CD14-positive monocyte (primary cell): Measurements from ENCODE around the gene OXSR1. TPM values are rescaled to one million over a fixed set of nuclear protein-coding genes. Genes with fewer than 3 reads are reported as not detected.
A peak's percentile ranks its signal among the peaks of the same experiment; 100 is the strongest.

Source experiments
- DNase-seq, 3 donors: peaks; one replicate each; pipeline ENCODE4 v3.0.0-alpha.2; 2011 to 2022
- H2AFZ ChIP-seq: 2 replicates; pipeline ENCODE4 v1.6.0; 2012; ENCODE audit warnings: mild to moderate bottlenecking, low read depth, low read length, inconsistent platforms; ENCODE audit not compliant: insufficient read depth, poor library complexity, severe bottlenecking
- H3K27ac ChIP-seq, 2 donors: 1 replicate in 1 of 2; 2 replicates in 1 of 2; pipeline ENCODE4 v1.5.1; 2012 to 2013; ENCODE audit warnings: low read length in 2 of 2, control low read depth in 1 of 2, inconsistent platforms in 1 of 2, low read depth in 1 of 2, mild to moderate bottlenecking in 1 of 2
- H3K27me3 ChIP-seq, 2 donors: one replicate each; pipeline versions ENCODE4 v1.6.0 to v1.6.1; 2011 to 2013; ENCODE audit warnings: low read length in 2 of 2; ENCODE audit not compliant: control insufficient read depth in 2 of 2, insufficient read depth in 2 of 2
- H3K36me3 ChIP-seq, 2 donors: replicated peaks in 1 of 2; 1 replicate in 1 of 2; 2 replicates in 1 of 2; pipeline versions ENCODE4 v1.5.1 to v1.6.1; 2012 to 2013; ENCODE audit warnings: low read length in 2 of 2, control low read depth in 1 of 2, inconsistent platforms in 1 of 2, mild to moderate bottlenecking in 1 of 2; ENCODE audit not compliant: insufficient read depth in 2 of 2, control insufficient read depth in 1 of 2
- H3K4me1 ChIP-seq, 2 donors: 1 replicate in 1 of 2; 2 replicates in 1 of 2; pipeline versions ENCODE4 v1.5.1 to v1.6.1; 2012 to 2013; ENCODE audit warnings: low read length in 2 of 2, control low read depth in 1 of 2, inconsistent platforms in 1 of 2, mild to moderate bottlenecking in 1 of 2, moderate library complexity in 1 of 2; ENCODE audit not compliant: insufficient read depth in 2 of 2, control insufficient read depth in 1 of 2
- H3K4me2 ChIP-seq: replicated peaks from 2 replicates; pipeline ENCODE3; 2012; ENCODE audit warnings: low read length, moderate library complexity, mild to moderate bottlenecking; ENCODE audit not compliant: poor library complexity, severe bottlenecking; ENCODE audit errors: extremely low read depth
- H3K4me3 ChIP-seq, 3 experiments: fragments of 200-600 bp in 1 of 3; sonication (generic) in 1 of 3; replicated peaks in 1 of 3; 1 replicate in 2 of 3; 2 replicates in 1 of 3; pipeline ENCODE4 v1.5.1; 2011 to 2013; ENCODE audit warnings: low read length in 3 of 3, mild to moderate bottlenecking in 3 of 3, control low read depth in 2 of 3, low read depth in 2 of 3, inconsistent platforms in 1 of 3, moderate library complexity in 1 of 3
- H3K79me2 ChIP-seq: 2 replicates; pipeline ENCODE4 v1.6.0; 2012; ENCODE audit warnings: mild to moderate bottlenecking, control low read depth, inconsistent platforms, low read length, moderate library complexity; ENCODE audit not compliant: insufficient read depth
- H3K9ac ChIP-seq: 2 replicates; pipeline ENCODE4 v1.6.0; 2017; ENCODE audit warnings: low read length, mild to moderate bottlenecking; ENCODE audit not compliant: insufficient read depth, poor library complexity, severe bottlenecking
- H3K9me3 ChIP-seq, 2 donors: replicated peaks in 1 of 2; 1 replicate in 1 of 2; 2 replicates in 1 of 2; pipeline versions ENCODE4 v1.5.1 to v1.6.1; 2012 to 2013; ENCODE audit warnings: low read length in 2 of 2, control low read depth in 1 of 2; ENCODE audit not compliant: control insufficient read depth in 1 of 2, insufficient read depth in 1 of 2
- H4K20me1 ChIP-seq: 2 replicates; pipeline ENCODE4 v1.6.0; 2012; ENCODE audit warnings: mild to moderate bottlenecking, low read length, control low read depth, moderate library complexity; ENCODE audit not compliant: insufficient read depth
- H3K27ac Mint-ChIP-seq, 7 donors: one replicate each; pipeline ENCODE4 v1.8.0; 2020; ENCODE audit warnings: mild to moderate bottlenecking in 7 of 7, mixed read lengths in 7 of 7, moderate library complexity in 6 of 7, inconsistent platforms in 2 of 7
- H3K27me3 Mint-ChIP-seq, 3 donors: one replicate each; pipeline ENCODE4 v1.8.0; 2021 to 2022; ENCODE audit warnings: low read depth in 3 of 3, mild to moderate bottlenecking in 3 of 3, mixed read lengths in 3 of 3, moderate library complexity in 3 of 3, inconsistent platforms in 1 of 3
- H3K36me3 Mint-ChIP-seq, 2 donors: one replicate each; pipeline ENCODE4 v1.8.0; 2020; ENCODE audit warnings: mixed read lengths in 2 of 2, inconsistent platforms in 1 of 2, mild to moderate bottlenecking in 1 of 2
- H3K4me1 Mint-ChIP-seq: one replicate; pipeline ENCODE4 v1.8.0; 2020; ENCODE audit warnings: mild to moderate bottlenecking, mixed read lengths
- H3K4me3 Mint-ChIP-seq, 2 donors: one replicate each; pipeline ENCODE4 v1.8.0; 2020; ENCODE audit warnings: mild to moderate bottlenecking in 2 of 2, mixed read lengths in 2 of 2, moderate library complexity in 1 of 2
- H3K9me3 Mint-ChIP-seq, 7 donors: one replicate each; pipeline ENCODE4 v1.8.0; 2020 to 2022; ENCODE audit warnings: mixed read lengths in 7 of 7, mild to moderate bottlenecking in 6 of 7, moderate library complexity in 6 of 7, inconsistent platforms in 2 of 7
- CTCF ChIP-seq: fragments of 200-600 bp; IDR thresholded peaks from one replicate; pipeline ENCODE4 v1.8.0; 2022; ENCODE audit warnings: antibody characterized with exemption, mild to moderate bottlenecking
- WGBS: methylation state at CpG from one replicate; pipeline ENCODE4 v1.1.5; 2013; ENCODE audit warnings: missing lambda C conversion rate; ENCODE audit not compliant: insufficient coverage; 5-methylcytosine and 5-hydroxymethylcytosine counted together
- intact Hi-C, 2 donors: fragments of 100-400 bp; cut with micrococcal nuclease; formaldehyde crosslinking; loops; one replicate each; pipeline versions ENCODE4 v1.15.0 to v1.15.1; 2023
- polyA plus RNA-seq, 3 donors: library from polyadenylated mRNA; depleted of rRNA in 1 of 3; unstranded in 2 of 3; stranded (reverse) in 1 of 3; fragments of 300-500 nt in 2 of 3; fragments of >200 nt in 1 of 3; fragmentation: Illumina TruSeq in 2 of 3; gene quantifications; 1 replicate in 2 of 3; 2 replicates in 1 of 3; pipeline ENCODE4 v1.2.3, GENCODE V29; 2012 to 2021

The OXSR1 gene
- polyA plus RNA-seq, 3 donors, result 9.4 to 20.3 (median 12.3) TPM

GRCh38 chr3:38278841-38279240 lies 113.5 kb downstream of the OXSR1 start:
- Histone ChIP-seq H3K27ac (no peak overlapping the region), H3K4me2 (no peak overlapping the region), H3K4me3 (no peak overlapping the region), H3K4me1 (no peaks in the 10 kb centered on the region), H3K9me3 (no peaks in the 10 kb centered on the region), H2AFZ (no peak overlapping the region), H3K27me3 (no peaks in the 10 kb centered on the region), H4K20me1 (no peaks in the 10 kb centered on the region), H3K9ac (no peak overlapping the region), H3K79me2 (no peaks in the 10 kb centered on the region), H3K36me3 (no peaks in the 10 kb centered on the region)
- Mint-ChIP-seq H3K4me3 (no peak overlapping the region), H3K27me3 (peaks cover 0 to 6% (median 1%) of the 10 kb centered on the region in 3 donors), H3K9me3 (no peaks in the 10 kb centered on the region), H3K36me3 (no peaks in the 10 kb centered on the region), H3K4me1 (peaks cover 2% of the 10 kb centered on the region), H3K27ac (peak overlapping the region in 1 of 7 donors; percentile 57)
- 88% methylated on average over 3 of the region's 5 CpGs for WGBS
- DNase-seq, result no peak
- TF ChIP-seq CTCF, result no peak
- intact Hi-C loops, result no loop called here

- H3K4me2 ChIP-seq, result no peak within 1 kb of the TSS
- H2AFZ ChIP-seq, result no peak within 1 kb of the TSS
- DNase-seq, result no peak
- no peaks in the 10 kb centered on the region for H3K9me3 ChIP-seq
- WGBS, result 94% methylated on average over 14 of the region's 14 CpGs
- H3K27ac ChIP-seq, result no peak within 1 kb of the TSS
- no peaks in the 10 kb centered on the region for H3K4me1 ChIP-seq
- Mint-ChIP-seq H3K36me3 (no peaks in the 10 kb centered on the region), H3K9me3 (peaks cover 0 to 2% (median 0%) of the 10 kb centered on the region in 7 donors), H3K27me3 (peaks cover 0 to 5% (median 4%) of the 10 kb centered on the region in 3 donors), H3K4me3 (no peak within 1 kb of the TSS), H3K4me1 (peaks cover 2% of the 10 kb centered on the region), H3K27ac (peak within 1 kb of the TSS in 1 of 7 donors; percentile 50)
- no peaks in the 10 kb centered on the region for H3K79me2 ChIP-seq
- no peaks in the 10 kb centered on the region for H3K36me3 ChIP-seq
- no peaks in the 10 kb centered on the region for H4K20me1 ChIP-seq
- intact Hi-C loops, result no loop called here
- no peaks in the 10 kb centered on the region for H3K27me3 ChIP-seq
- no peak within 1 kb of the TSS for H3K4me3 ChIP-seq
- no peak for TF ChIP-seq CTCF
- no peak within 1 kb of the TSS for H3K9ac ChIP-seq
Measured at GRCh38 chr3:38281895-38282686, 116.8 kb downstream of the OXSR1 start, which contains the start of gene SLC22A14. Gene SLC22A14, plus strand, starts transcription at chr3:38282294. Its CDS starts 23,733 bp downstream, at chr3:38306027.
